HUES48 (cell line): Measurements from ENCODE around the gene UCK1.
"Not testable (repeated sequence)": the region's sequence is repeated elsewhere in the genome, so short reads cannot be mapped to it uniquely, and the experiment has no call there.

Experiments used
- H3K27ac ChIP-seq: one replicate; pipeline ENCODE4 v1.7.0; 2013; ENCODE audit warnings: low read depth, low read length, inconsistent platforms
- H3K27me3 ChIP-seq: 2 replicates; pipeline ENCODE4 v1.6.1; 2013; ENCODE audit warnings: mild to moderate bottlenecking, low read length; ENCODE audit not compliant: control insufficient read depth, insufficient read depth
- H3K36me3 ChIP-seq: 2 replicates; pipeline ENCODE4 v1.6.1; 2013; ENCODE audit warnings: low read length; ENCODE audit not compliant: control insufficient read depth, insufficient read depth
- H3K4me1 ChIP-seq: 2 replicates; pipeline ENCODE4 v1.6.1; 2013; ENCODE audit warnings: mild to moderate bottlenecking, low read length; ENCODE audit not compliant: control insufficient read depth, insufficient read depth
- H3K4me3 ChIP-seq: 2 replicates; pipeline ENCODE4 v1.5.1; 2013; ENCODE audit warnings: mild to moderate bottlenecking, low read depth, low read length
- H3K9ac ChIP-seq: 2 replicates; pipeline ENCODE4 v1.6.1; 2013; ENCODE audit warnings: mild to moderate bottlenecking, low read depth, low read length, moderate library complexity
- H3K9me3 ChIP-seq: 2 replicates; pipeline ENCODE4 v1.6.1; 2013; ENCODE audit warnings: low read length; ENCODE audit not compliant: control insufficient read depth, insufficient read depth

Gene UCK1

DNA sequence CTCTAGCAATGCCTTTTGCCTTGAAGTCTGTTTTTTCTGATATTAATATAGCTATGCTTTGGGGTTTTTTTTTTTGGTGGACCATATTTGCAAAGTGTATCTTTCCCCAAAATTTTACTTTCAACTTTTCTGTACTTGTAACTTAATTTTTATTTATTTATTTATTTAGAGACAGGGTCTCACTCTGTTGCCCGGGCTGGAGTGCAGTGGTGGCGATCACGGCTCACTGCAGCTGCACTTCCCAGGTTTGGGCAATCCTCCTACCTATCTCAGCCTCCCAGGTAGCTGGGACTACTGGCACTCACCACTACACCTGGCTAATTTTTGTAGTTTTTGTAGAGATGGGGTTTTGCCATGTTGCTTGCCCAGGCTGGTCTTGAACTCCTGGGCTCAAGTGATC lies 35.1 kb upstream of the UCK1 start:
- Histone ChIP-seq H3K4me3 (no peak overlapping the region), H3K4me1 (no peaks in the 10 kb centered on the region), H3K27ac (no peak overlapping the region), H3K27me3 (no peaks in the 10 kb centered on the region), H3K9ac (no peak overlapping the region), H3K9me3 (peaks cover 3% of the 10 kb centered on the region; the same call in 1 of the 2 replicates), H3K36me3 (no peaks in the 10 kb centered on the region)

- no peak overlapping the region for H3K27ac ChIP-seq
- no peak overlapping the region for H3K4me3 ChIP-seq
- no peaks in the 10 kb centered on the region for H3K27me3 ChIP-seq
- peaks cover 3% of the 10 kb centered on the region; the same call in 1 of the 2 replicates for H3K9me3 ChIP-seq
- no peak overlapping the region for H3K9ac ChIP-seq
- no peaks in the 10 kb centered on the region for H3K36me3 ChIP-seq
- no peaks in the 10 kb centered on the region for H3K4me1 ChIP-seq
Measured at GRCh38 chr9:131565369-131565768, 34.3 kb upstream of the UCK1 start.

GRCh38 chr9:131562032-131562959 lies 31.2 kb upstream of the UCK1 start:
- peaks cover 3% of the 10 kb centered on the region; the same call in 1 of the 2 replicates for H3K9me3 ChIP-seq
- H3K4me1 ChIP-seq = no peaks in the 10 kb centered on the region
- no peak overlapping the region for H3K4me3 ChIP-seq
- no peak overlapping the region for H3K9ac ChIP-seq
- H3K36me3 ChIP-seq = no peaks in the 10 kb centered on the region
- no peak overlapping the region for H3K27ac ChIP-seq
- H3K27me3 ChIP-seq = no peaks in the 10 kb centered on the region

DNA sequence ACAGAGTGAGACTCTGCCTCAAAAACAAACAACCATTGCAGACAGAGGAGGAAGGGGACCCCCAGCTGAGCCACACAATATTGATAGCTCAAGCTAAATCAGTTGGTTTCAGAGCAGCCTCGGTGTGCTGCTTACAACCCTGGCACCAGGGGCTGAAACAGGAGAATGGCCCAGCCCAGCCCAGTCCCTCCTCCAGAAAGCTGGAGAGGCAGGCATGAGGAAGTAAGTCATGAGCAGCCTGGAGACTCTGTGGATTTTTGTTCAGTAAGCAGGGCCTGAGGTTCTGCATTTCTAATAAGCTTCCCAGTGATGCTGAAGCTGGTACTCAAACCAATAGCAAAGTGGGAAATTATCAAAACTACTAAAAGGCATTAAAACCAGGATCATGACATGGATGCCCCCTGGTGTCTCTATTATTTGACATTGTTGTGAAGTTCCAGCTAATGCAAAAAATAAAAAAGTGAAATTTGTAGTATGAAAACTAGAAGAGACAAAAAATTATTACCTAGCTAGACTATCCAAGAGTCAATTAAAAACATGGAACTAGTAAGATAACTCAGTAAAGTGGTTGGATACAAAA lies 28.4 kb upstream of the UCK1 start:
- Histone ChIP-seq H3K4me1 (no peaks in the 10 kb centered on the region), H3K9ac (no peak overlapping the region), H3K36me3 (no peaks in the 10 kb centered on the region), H3K27ac (no peak overlapping the region), H3K4me3 (no peak overlapping the region), H3K27me3 (peaks cover 17% of the 10 kb centered on the region), H3K9me3 (peaks cover 3% of the 10 kb centered on the region; the same call in 1 of the 2 replicates)

GRCh38 chr9:131557855-131558548 lies 26.9 kb upstream of the UCK1 start:
- H3K36me3 ChIP-seq = no peaks in the 10 kb centered on the region
- no peak overlapping the region for H3K9ac ChIP-seq

DNA sequence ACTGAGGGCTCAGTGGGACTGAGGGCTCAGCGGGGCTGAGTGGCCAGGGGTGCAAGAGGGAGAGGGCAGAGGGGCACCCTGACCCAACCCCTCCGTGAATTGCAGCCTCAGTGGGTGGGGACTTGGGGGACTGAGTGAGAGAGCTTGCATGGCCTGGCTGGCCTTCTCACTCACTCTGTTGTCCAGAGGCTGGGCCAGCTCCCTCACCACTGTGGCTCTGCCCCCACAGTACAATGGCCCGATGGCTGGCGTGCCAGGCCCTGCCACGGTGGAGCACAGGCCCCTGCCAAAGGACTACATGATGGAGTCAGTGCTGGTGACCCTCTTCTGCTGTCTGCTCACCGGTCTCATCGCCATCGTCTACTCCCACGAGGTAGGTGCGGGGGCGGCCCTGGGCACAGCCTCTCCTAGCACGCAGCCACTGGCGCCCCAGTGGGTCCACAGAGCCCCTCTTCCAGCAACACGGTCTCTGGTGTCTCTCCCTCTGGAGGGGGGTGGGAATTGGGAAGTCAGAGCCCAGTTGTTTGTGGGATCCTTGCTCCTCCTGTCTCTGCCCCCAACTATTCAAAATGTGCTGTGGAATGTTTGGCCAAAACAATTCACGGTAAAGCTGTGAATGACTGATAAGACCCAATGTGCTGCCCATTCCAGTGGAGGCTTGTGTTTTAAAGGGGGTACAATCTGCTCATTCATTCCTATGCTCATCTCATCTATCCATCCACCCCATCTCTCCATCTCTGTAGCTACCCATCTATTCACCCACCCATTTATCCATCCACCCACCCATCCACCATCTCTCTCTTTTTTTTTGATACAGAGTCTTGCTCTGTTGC lies 25.0 kb upstream of the UCK1 start:
- Histone ChIP-seq H3K9me3 (no peaks in the 10 kb centered on the region; the same call in 1 of the 2 replicates), H3K9ac (no peak overlapping the region), H3K4me1 (no peaks in the 10 kb centered on the region), H3K27me3 (peaks cover 24% of the 10 kb centered on the region), H3K4me3 (no peak overlapping the region), H3K27ac (no peak overlapping the region), H3K36me3 (no peaks in the 10 kb centered on the region)

More at GRCh38 chr9:131557855-131558548, 26.9 kb upstream of the UCK1 start:
- Histone ChIP-seq H3K27me3 (peaks cover 24% of the 10 kb centered on the region), H3K4me1 (no peaks in the 10 kb centered on the region), H3K4me3 (no peak overlapping the region), H3K9me3 (peaks cover 3% of the 10 kb centered on the region; the same call in 1 of the 2 replicates), H3K27ac (no peak overlapping the region)

- H3K4me1 ChIP-seq = no peaks in the 10 kb centered on the region
- H3K27ac ChIP-seq = no peak overlapping the region
- peak overlapping the region; percentile 54; the same call in 1 of the 2 replicates for H3K4me3 ChIP-seq
- no peak overlapping the region for H3K9ac ChIP-seq
- H3K27me3 ChIP-seq = peaks cover 24% of the 10 kb centered on the region
- H3K9me3 ChIP-seq = no peaks in the 10 kb centered on the region
- no peaks in the 10 kb centered on the region for H3K36me3 ChIP-seq
Measured at GRCh38 chr9:131554843-131555351, 23.8 kb upstream of the UCK1 start.

DNA sequence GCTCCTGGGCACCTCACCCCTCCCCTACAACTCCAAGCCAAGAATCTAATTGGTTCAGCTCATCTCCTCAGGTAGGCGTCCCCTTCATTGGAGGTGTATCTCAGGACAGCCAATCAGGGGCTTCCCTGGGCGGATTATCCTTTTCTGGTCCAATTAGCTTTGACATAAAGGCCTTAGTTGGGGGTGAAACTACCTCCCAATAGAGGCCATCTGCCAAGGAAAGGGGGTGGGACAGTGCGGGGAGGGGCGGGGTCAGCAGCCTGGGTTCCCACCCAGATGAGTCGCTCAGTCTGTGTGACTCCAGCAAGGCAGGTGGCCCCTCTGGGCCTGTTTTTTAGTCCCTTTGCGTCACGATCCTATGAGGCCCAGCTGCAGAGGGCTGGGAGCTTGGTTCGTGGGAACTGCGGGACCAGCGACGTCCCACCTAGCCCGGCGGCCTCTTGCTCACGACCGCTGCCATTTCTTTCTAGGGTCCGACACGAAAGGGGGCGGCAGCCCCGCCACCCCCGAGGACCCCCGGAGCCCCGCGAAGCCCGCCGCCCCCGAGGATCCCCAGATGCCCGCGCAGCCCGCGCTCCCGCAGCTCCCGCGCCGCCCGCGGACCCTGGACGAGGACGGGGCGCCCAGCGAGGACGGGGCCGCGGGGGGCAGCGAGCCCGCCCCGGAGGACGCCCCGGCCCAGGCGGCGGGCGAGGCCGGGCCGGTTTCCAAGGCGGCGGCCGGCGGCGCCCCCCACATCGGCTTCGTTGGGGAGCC lies 23.2 kb upstream of the UCK1 start:
- H3K27ac ChIP-seq = no peak overlapping the region
- peaks cover 24% of the 10 kb centered on the region for H3K27me3 ChIP-seq
- H3K9me3 ChIP-seq = no peaks in the 10 kb centered on the region
- H3K9ac ChIP-seq = no peak overlapping the region
- H3K36me3 ChIP-seq = no peaks in the 10 kb centered on the region
- H3K4me3 ChIP-seq = peak overlapping the region; percentile 54; the same call in 1 of the 2 replicates
- H3K4me1 ChIP-seq = no peaks in the 10 kb centered on the region

GRCh38 chr9:131552030-131552429 lies 21.0 kb upstream of the UCK1 start:
- no peak overlapping the region for H3K9ac ChIP-seq
- no peaks in the 10 kb centered on the region for H3K4me1 ChIP-seq
- no peak overlapping the region for H3K27ac ChIP-seq
- no peaks in the 10 kb centered on the region for H3K9me3 ChIP-seq
- peaks cover 31% of the 10 kb centered on the region for H3K27me3 ChIP-seq
- no peak overlapping the region for H3K4me3 ChIP-seq
- no peaks in the 10 kb centered on the region for H3K36me3 ChIP-seq

DNA sequence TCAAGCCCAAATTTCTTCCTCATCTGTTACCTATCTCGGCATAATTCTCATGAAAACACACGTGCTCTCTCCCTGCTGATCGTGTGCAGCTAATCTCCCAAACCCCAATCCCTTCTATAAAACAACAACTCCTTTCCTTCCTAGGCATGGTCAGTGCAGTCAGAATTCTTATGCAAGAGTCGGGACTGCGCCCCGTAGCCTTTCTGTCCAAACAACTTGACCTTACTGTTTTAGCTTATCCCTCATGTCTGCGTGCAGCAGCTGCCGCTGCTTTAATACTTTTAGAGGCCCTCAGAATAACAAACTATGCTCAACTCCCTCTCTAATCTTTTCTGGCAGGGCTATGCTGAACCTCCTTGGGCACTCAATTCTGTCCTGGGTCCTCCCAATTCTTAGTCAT lies 19.4 kb upstream of the UCK1 start:
- not testable (repeated sequence) for H3K9ac ChIP-seq, H3K27ac ChIP-seq, H3K4me1 ChIP-seq, H3K36me3 ChIP-seq, H3K9me3 ChIP-seq, H3K4me3 ChIP-seq
- H3K27me3 ChIP-seq = peaks cover 37% of the 10 kb centered on the region
